Subcutaneous abdominal adipose tissue (tissue), 5 donors: ENCODE results near the gene ADGRF4.

ENCODE experiments used
- H3K27ac ChIP-seq: one replicate; pipeline ENCODE4 v1.7.0; 2013; ENCODE audit warnings: low read depth, mild to moderate bottlenecking, inconsistent platforms, low read length, moderate library complexity
- H3K27me3 ChIP-seq, 5 donors: one replicate each; pipeline ENCODE4 v1.7.0; 2013; ENCODE audit warnings: low read length in 5 of 5, inconsistent platforms in 1 of 5; ENCODE audit not compliant: control insufficient read depth in 5 of 5, insufficient read depth in 4 of 5
- H3K36me3 ChIP-seq, 5 donors: one replicate each; pipeline ENCODE4 v1.7.0; 2013; ENCODE audit warnings: low read length in 5 of 5; ENCODE audit not compliant: control insufficient read depth in 5 of 5, insufficient read depth in 5 of 5
- H3K4me1 ChIP-seq, 5 donors: one replicate each; pipeline ENCODE4 v1.7.0; 2013; ENCODE audit warnings: low read length in 5 of 5, mild to moderate bottlenecking in 3 of 5, moderate library complexity in 1 of 5; ENCODE audit not compliant: control insufficient read depth in 5 of 5, insufficient read depth in 5 of 5
- H3K4me3 ChIP-seq, 5 donors: one replicate each; pipeline ENCODE4 v1.7.0; 2013; ENCODE audit warnings: low read length in 5 of 5, low read depth in 1 of 5
- H3K9ac ChIP-seq, 5 donors: one replicate each; pipeline ENCODE4 v1.7.0; 2013; ENCODE audit warnings: low read length in 5 of 5, mild to moderate bottlenecking in 4 of 5, moderate library complexity in 3 of 5
- H3K9me3 ChIP-seq, 5 donors: one replicate each; pipeline ENCODE4 v1.7.0; 2013; ENCODE audit warnings: low read length in 5 of 5; ENCODE audit not compliant: control insufficient read depth in 5 of 5
- donor health status: healthy.
- donor health status: healthy.
- donor health status: healthy.
- donor health status: healthy.
- donor health status: healthy.

Gene ADGRF4

GRCh38 chr6:47710295-47710694 is 11.9 kb downstream of the ADGRF4 start:
- no peak overlapping the region for H3K4me3 ChIP-seq
- no peaks in the 10 kb centered on the region for H3K27me3 ChIP-seq
- no peaks in the 10 kb centered on the region for H3K4me1 ChIP-seq
- H3K9me3 ChIP-seq, result no peaks in the 10 kb centered on the region
- no peaks in the 10 kb centered on the region for H3K36me3 ChIP-seq
- no peak overlapping the region for H3K27ac ChIP-seq
- H3K9ac ChIP-seq, result no peak overlapping the region

- no peaks in the 10 kb centered on the region for H3K27me3 ChIP-seq
- no peak overlapping the region for H3K27ac ChIP-seq
- H3K9me3 ChIP-seq, result no peaks in the 10 kb centered on the region
- no peaks in the 10 kb centered on the region for H3K4me1 ChIP-seq
- no peaks in the 10 kb centered on the region for H3K36me3 ChIP-seq
- H3K9ac ChIP-seq, result no peak overlapping the region
- no peak overlapping the region for H3K4me3 ChIP-seq
These were observed 14.8 kb downstream of the ADGRF4 start for GRCh38 chr6:47713200-47713599.

GRCh38 chr6:47714802-47715201 is 16.4 kb downstream of the ADGRF4 start:
- Histone ChIP-seq H3K36me3 (no peaks in the 10 kb centered on the region), H3K9me3 (no peaks in the 10 kb centered on the region), H3K9ac (no peak overlapping the region), H3K27me3 (no peaks in the 10 kb centered on the region), H3K4me3 (no peak overlapping the region), H3K27ac (no peak overlapping the region), H3K4me1 (no peaks in the 10 kb centered on the region)

GRCh38 chr6:47715782-47716181 is 17.4 kb downstream of the ADGRF4 start:
- no peaks in the 10 kb centered on the region for H3K36me3 ChIP-seq
- no peak overlapping the region for H3K4me3 ChIP-seq
- H3K27me3 ChIP-seq, result no peaks in the 10 kb centered on the region
- H3K9ac ChIP-seq, result no peak overlapping the region
- no peaks in the 10 kb centered on the region for H3K4me1 ChIP-seq
- no peaks in the 10 kb centered on the region for H3K9me3 ChIP-seq
- H3K27ac ChIP-seq, result no peak overlapping the region

GRCh38 chr6:47716207-47716606 is 17.8 kb downstream of the ADGRF4 start:
- Histone ChIP-seq H3K27ac (no peak overlapping the region), H3K9ac (no peak overlapping the region), H3K27me3 (no peaks in the 10 kb centered on the region), H3K36me3 (no peaks in the 10 kb centered on the region), H3K4me1 (no peaks in the 10 kb centered on the region), H3K4me3 (no peak overlapping the region), H3K9me3 (no peaks in the 10 kb centered on the region)

- Histone ChIP-seq H3K27me3 (no peaks in the 10 kb centered on the region), H3K4me3 (no peak overlapping the region), H3K36me3 (no peaks in the 10 kb centered on the region), H3K4me1 (peaks cover 0 to 10% (median 0%) of the 10 kb centered on the region in 5 donors), H3K9ac (no peak overlapping the region), H3K9me3 (no peaks in the 10 kb centered on the region), H3K27ac (no peak overlapping the region)
These were observed 20.2 kb downstream of the ADGRF4 start for GRCh38 chr6:47718571-47718970.

- no peak overlapping the region for H3K9ac ChIP-seq
- H3K9me3 ChIP-seq, result no peaks in the 10 kb centered on the region
- no peak overlapping the region for H3K4me3 ChIP-seq
- H3K27me3 ChIP-seq, result no peaks in the 10 kb centered on the region
- no peaks in the 10 kb centered on the region for H3K36me3 ChIP-seq
- peaks cover 0 to 10% (median 0%) of the 10 kb centered on the region in 5 donors for H3K4me1 ChIP-seq
- H3K27ac ChIP-seq, result no peak overlapping the region
These were observed 22.8 kb downstream of the ADGRF4 start for GRCh38 chr6:47721189-47721588.

- no peaks in the 10 kb centered on the region for H3K27me3 ChIP-seq
- no peak overlapping the region for H3K9ac ChIP-seq
- H3K36me3 ChIP-seq, result no peaks in the 10 kb centered on the region
- H3K9me3 ChIP-seq, result no peaks in the 10 kb centered on the region
- H3K4me3 ChIP-seq, result no peak overlapping the region
- no peak overlapping the region for H3K27ac ChIP-seq
- peaks cover 0 to 10% (median 0%) of the 10 kb centered on the region in 5 donors for H3K4me1 ChIP-seq
These were observed 23.8 kb downstream of the ADGRF4 start for GRCh38 chr6:47722194-47722593.

- Histone ChIP-seq H3K36me3 (no peaks in the 10 kb centered on the region), H3K27me3 (no peaks in the 10 kb centered on the region), H3K4me1 (peaks cover 0 to 10% (median 0%) of the 10 kb centered on the region in 5 donors), H3K27ac (no peak overlapping the region), H3K9ac (no peak overlapping the region), H3K4me3 (no peak overlapping the region), H3K9me3 (no peaks in the 10 kb centered on the region)
These were observed 25.9 kb downstream of the ADGRF4 start for GRCh38 chr6:47724300-47724699.

GRCh38 chr6:47727391-47727790 is 29.0 kb downstream of the ADGRF4 start:
- H3K27me3 ChIP-seq, result no peaks in the 10 kb centered on the region
- H3K36me3 ChIP-seq, result no peaks in the 10 kb centered on the region
- H3K27ac ChIP-seq, result no peak overlapping the region
- H3K4me3 ChIP-seq, result no peak overlapping the region
- H3K9me3 ChIP-seq, result no peaks in the 10 kb centered on the region
- no peak overlapping the region for H3K9ac ChIP-seq
- H3K4me1 ChIP-seq, result peaks cover 0 to 8% (median 0%) of the 10 kb centered on the region in 5 donors

- Histone ChIP-seq H3K27me3 (no peaks in the 10 kb centered on the region), H3K36me3 (no peaks in the 10 kb centered on the region), H3K9ac (no peak overlapping the region), H3K4me3 (no peak overlapping the region), H3K4me1 (peaks cover 0 to 3% (median 0%) of the 10 kb centered on the region in 5 donors), H3K9me3 (no peaks in the 10 kb centered on the region), H3K27ac (no peak overlapping the region)
These were observed 30.6 kb downstream of the ADGRF4 start for GRCh38 chr6:47729019-47729418.
